HG03039 (cell line): ENCODE measurements around the gene MGAT4B.

Experiments used
- ATAC-seq: cut with Tn5 transposase; IDR thresholded peaks from one replicate; pipeline ENCODE4 v1.9.1; 2021; ENCODE audit warnings: mild to moderate bottlenecking, moderate library complexity; ENCODE audit not compliant: unreplicated experiment

Gene MGAT4B

GRCh38 chr5:179812997-179813607, 6.4 kb upstream of the MGAT4B start:
- ATAC-seq: no peak

GRCh38 chr5:179812135-179812825, 5.6 kb upstream of the MGAT4B start:
- ATAC-seq: no peak

GRCh38 chr5:179805529-179806249, 977 bp downstream of the MGAT4B start:
- peak; percentile 14 for ATAC-seq

GRCh38 chr5:179805070-179805528, 1.6 kb downstream of the MGAT4B start:
- ATAC-seq: no peak

- ATAC-seq: no peak
These were observed 2.1 kb downstream of the MGAT4B start for GRCh38 chr5:179804555-179804947.

- no peak for ATAC-seq
These were observed 2.8 kb downstream of the MGAT4B start for GRCh38 chr5:179803651-179804554.

GRCh38 chr5:179802950-179803562, 3.6 kb downstream of the MGAT4B start:
- no peak for ATAC-seq

GRCh38 chr5:179802207-179802883, 4.3 kb downstream of the MGAT4B start:
- no peak for ATAC-seq

- no peak for ATAC-seq
These were observed 5.1 kb downstream of the MGAT4B start for GRCh38 chr5:179801304-179802206.

- no peak for ATAC-seq
These were observed 5.9 kb downstream of the MGAT4B start for GRCh38 chr5:179800696-179801201.

GRCh38 chr5:179800071-179800695, 6.5 kb downstream of the MGAT4B start:
- no peak for ATAC-seq

- ATAC-seq: no peak
These were observed 7.1 kb downstream of the MGAT4B start for GRCh38 chr5:179799644-179799973.

GRCh38 chr5:179798771-179799643, 7.7 kb downstream of the MGAT4B start:
- no peak for ATAC-seq

- ATAC-seq: no peak
These were observed 8.4 kb downstream of the MGAT4B start for GRCh38 chr5:179798144-179798770.

GRCh38 chr5:179797741-179798140, 8.9 kb downstream of the MGAT4B start:
- ATAC-seq: no peak

- no peak for ATAC-seq
These were observed 9.6 kb downstream of the MGAT4B start for GRCh38 chr5:179796877-179797608.
